GM18519 (cell line): ENCODE results near the gene NYAP1.
"Not testable (repeated sequence)": the region's sequence is repeated elsewhere in the genome, so short reads cannot be mapped to it uniquely, and the experiment has no call there.

ENCODE experiments used
- ATAC-seq: cut with Tn5 transposase; IDR thresholded peaks from one replicate; pipeline ENCODE4 v1.9.1; 2021; ENCODE audit warnings: mild to moderate bottlenecking, moderate library complexity; ENCODE audit not compliant: unreplicated experiment, low FRiP score

The NYAP1 gene

DNA sequence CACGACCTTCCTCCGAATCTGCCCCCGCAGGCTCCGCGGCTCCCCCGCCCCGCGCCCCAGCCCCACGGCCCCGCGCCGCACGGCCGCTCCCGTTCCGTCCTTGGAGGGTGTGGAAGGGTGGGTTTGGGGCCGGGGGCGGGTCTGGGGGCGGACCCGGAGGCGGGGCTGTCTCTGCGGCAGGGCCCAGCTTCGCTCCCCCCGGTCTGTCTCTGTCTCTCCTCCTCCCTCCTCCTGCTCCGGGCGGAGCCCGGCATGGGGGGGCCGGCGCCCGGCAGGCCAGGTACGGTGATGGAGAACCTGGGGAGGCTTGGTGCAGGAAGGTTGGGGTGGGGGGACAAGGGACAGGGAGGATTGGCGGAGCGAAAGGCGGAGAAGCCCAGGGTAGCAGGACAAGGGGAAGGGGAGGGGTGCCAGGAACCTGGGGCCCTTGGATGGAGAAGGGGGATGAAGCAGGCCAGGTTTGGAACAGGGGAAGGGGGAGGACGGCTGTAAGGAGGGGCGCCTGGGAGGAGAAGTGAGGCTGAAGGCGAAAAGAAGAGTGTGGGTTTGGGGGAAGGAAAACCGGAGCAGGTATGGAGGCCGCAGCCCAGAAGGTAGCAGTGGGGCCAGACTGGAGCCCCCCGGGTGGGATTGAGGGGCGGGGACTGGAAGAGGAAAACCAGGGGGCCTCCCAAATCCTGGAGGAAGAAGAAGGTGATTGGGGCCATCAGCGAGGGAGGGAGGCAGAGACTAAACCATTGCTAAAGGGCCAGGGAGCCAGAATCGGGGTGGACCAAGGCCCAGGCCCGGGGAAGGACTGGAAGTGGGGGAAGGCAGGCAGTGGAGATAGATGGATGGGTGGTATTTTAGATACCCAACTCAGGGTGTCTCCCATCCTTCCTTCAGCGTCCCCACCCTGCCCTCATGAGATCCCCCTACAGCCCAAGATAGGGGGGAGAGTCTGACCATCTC is at the start of gene NYAP1:
NYAP1 (plus strand) TSS at position 206 of the 951 bp plus-strand sequence. CDS start 1,385 bp downstream, outside the sequence.
- ATAC-seq = no peak

DNA sequence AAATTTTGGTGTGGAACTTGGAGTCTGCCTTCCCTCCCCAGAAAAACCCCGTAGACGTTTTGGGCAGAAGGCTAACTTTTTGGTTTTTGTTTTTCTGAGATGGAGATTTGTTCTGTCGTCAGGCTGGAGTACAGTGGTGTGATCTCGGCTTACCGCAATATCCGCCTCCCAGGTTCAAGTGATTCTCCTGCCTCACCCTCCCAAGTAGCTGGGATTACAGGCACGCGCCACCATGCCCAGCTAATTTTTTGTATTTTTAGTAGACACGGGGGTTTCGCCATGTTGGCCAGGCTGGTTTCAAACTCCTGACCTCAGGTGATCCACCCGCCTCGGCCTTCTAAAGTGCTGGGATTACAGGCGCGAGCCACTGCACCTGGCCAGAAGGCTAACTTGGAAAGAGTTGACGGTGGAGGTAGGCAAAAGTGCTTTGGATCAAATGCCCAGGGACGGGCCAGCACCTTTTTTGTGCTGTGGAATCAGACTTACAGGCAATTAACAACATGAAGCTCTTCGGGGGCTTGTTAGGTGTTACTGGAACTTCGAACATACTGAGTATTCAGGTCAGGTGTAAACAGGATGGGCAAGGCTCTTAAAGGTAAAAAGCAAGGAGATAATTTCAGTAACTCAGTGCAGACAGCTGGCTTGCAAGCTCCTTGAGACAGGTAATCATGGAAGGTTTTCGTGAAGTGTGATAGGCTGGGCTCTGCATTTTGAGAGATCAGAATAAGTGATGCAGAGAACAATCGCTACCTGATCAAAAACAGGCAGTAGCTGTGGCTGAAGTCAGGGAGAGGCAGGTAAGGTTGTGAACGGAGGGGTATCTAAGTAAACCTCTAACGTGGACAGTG is 49.2 kb upstream of the NYAP1 start:
- ATAC-seq = no peak

DNA sequence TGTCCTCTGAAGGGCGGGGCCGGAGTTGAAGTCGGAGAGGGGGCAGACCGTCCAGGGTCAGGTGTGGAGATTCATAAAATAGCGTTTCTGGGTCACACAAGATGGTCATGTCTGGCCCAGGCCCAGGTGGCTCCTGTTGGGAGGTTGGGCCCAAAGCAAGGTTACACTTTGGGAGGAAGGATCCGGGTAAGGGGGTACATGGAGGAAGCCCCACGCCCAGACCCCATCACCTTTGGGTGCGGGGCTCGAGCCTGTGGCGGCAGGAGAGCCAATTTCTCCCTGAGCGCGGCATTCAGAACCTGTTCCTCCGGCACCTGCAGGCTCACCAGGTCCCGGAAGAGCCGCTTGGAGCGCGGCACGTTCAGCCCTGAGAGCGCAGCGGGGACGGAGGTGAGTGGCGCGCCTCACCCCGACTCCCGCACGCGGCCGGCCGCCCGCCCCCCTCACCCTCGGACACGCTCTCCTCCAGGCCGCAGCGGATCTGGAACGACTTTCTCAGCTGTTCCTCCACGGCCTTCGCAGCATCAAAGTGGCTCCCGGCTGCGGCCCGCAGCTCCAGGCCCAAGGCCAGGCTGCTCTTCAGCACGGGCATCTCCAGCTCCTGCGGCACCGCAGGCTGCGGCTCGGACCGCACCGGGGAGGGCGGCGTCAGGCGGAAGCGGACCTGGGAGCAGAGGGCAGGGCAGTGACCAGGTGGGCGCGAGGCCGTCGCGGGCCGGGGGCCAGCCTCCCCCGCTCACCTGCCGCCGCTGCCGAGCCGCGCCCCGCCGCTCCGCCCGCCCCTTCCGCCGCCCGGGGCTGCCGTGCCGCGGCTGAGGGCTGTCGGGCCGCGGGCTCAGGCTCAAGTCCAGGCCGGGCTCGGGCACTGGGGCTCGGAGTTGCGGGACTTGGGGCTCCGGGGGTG is 48.1 kb upstream of the NYAP1 start:
- peak; percentile 3 for ATAC-seq

DNA sequence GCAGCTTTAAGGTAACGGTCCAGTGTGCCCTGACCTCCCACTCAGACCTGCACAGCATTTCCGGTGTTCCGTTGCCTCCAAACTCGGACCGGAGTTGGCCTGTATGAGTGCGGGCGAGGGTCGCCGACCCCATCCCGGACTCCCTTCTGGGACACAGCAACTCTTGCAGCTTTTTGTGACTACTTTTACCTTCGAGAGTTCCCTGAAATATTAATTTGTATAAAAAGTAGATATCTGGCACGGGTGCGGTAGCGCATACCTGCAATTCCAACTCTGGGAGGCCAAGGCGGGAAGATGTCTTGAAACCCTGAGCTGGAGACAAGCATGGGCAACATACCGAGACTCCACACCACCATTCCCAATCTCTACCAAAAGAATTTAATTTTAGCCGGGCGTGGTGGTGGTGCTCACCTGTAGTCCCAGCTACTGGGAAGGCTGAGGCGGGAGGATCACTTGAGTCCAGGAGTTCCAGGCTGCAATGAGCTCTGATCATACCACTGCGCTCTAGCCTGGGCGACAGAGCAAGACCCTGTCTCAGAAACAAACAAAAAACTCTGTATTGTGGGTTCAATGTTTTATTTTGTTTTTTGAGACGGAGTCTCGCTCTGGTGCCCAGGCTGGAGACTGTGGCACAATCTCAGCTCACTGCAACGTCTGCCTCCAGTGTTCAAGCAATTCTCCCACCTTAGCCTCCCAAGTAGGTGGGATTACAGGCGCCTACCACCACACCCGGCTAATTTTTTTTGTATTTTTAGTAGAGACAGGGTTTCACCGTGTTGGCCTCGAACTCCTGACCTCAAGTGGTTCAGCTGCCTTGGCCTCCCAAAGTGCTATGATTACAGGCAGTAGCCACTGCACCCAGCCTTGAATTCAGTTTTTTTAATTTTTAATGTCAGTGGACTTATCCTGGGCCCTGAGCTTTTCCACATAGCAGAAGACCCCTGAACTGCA is 46.3 kb upstream of the NYAP1 start:
- no peak for ATAC-seq

DNA sequence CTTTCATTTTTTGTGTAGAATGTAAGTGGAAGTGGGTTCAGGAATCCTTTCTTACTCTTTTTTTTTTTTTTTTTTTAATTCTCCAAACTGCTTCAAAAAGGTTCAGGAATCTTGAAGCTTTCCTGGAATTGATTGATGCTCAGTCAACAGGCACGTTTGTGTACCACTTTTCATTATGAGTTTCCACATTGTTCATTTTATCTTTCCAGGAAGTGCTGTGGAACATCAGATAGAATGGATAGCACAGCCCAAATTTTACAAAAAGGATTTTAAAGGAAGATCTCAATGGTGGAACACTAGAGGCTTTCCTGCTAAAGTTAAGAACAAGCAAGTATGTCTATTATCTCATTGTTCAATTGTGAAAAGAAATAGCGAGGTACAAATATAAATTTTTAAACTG is 45.6 kb upstream of the NYAP1 start:
- no peak for ATAC-seq

DNA sequence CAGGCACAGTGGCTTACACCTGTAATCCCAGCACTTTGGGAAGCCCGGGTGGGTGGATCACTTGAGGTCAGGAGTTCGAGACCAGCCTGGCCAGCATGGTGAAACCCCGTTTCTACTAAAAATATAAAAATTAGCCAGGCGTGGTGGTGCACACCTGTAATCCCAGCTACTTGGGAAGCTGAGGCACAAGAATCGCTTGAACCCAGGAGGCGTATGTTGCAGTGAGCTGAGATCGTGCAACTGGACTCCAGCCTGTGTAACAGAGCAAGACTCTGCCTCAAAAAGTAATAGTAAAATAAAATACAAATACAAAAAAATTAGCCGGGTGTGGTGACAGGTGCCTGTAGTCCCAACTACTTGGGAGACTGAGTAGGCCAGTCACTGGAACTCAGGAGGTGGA is 45.0 kb upstream of the NYAP1 start:
- not testable (repeated sequence) for ATAC-seq

DNA sequence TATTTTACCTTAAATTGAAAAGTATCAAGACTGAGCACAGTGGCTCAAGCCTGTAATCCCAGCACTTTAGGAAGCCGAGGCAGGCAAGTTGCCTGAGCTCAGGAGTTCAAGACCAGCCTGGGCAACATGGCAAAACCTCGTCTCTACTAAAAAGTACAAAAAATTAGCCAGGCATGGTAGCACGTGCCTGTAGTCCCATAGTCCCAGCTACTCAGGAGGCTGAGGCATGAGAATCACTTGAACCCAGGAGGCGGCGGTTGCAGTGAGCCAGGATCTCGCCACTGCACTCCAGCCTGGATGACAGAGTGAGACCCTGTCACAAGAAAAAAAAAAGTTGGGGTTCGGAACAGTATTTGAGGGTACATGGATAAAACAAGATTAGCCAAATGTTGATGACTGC is 44.5 kb upstream of the NYAP1 start:
- ATAC-seq = not testable (repeated sequence)

DNA sequence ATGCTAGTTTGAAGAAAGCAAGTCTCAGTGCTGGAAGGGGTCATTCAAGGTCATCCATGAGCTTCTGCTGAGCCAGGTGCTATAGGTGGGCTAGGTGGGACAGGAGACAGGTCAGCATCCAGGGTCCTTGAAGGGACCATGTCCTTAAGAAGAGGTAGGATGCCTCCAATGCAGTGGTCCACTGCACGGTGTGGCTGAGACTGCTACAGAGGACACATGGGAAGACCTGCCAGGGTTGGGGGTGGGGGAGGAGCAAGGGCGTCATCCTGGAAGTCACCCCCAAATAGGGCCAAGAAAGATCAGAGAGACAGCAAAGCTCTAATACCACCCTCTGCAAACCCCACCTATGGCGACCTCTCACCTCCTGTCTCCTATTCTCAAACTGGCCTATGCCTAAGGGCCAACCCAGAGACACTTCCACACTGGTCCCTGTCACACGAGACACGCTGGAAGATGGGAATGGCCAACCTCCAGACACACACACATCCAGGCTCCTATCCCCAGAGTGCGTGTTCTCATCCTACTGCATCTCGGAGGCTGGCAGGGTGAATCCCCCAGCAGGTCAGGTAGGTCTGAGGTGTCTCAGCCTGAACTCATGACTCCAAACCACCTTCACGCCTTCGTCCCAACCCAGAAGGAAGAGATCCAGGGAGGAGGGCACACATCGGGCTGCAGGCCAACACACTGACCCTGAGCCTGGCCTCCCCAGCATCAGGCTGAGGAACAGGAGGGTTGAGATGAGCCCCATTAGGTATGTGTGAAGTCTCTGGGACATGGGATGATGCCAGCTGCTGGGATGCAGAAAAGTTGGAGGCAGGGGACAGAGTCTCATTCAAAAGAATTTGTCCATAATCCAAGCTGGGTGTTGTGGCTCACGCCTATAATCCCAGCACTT is 41.8 kb upstream of the NYAP1 start:
- ATAC-seq = no peak

DNA sequence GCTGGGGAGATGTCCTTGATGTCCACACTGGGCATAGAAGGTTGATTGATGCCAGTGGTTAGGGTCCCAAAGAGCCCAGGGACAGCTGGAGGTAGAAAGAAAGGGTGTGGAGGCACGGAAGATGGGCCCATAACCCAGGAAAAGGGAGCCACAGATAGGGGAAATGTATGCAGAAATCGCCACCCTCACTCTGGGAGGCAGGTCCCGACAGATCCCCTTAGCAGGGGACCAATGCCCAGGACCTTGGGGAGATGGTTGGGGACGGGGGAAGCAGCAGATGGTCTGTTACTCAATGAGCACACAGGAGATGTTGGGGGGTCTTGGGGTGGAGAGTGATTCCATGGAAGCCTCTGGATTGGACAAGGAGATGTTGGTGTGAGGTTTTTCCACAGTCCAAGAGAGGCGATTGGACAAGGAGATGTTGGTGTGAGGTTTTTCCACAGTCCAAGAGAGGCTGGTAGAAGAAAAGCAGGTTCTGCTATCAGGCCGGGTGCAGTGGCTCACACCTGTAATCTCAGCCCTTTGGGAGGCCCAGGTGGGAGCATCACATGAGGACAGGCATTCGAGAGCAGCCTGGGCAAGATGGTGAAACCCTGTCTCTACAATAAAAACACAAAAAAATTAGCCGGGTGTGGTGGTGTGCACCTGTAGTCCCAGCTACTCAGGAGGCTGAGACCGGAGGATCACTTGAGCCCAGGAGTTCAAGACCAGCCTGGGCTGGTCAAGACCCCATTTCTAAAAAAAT is 40.5 kb upstream of the NYAP1 start:
- no peak for ATAC-seq

DNA sequence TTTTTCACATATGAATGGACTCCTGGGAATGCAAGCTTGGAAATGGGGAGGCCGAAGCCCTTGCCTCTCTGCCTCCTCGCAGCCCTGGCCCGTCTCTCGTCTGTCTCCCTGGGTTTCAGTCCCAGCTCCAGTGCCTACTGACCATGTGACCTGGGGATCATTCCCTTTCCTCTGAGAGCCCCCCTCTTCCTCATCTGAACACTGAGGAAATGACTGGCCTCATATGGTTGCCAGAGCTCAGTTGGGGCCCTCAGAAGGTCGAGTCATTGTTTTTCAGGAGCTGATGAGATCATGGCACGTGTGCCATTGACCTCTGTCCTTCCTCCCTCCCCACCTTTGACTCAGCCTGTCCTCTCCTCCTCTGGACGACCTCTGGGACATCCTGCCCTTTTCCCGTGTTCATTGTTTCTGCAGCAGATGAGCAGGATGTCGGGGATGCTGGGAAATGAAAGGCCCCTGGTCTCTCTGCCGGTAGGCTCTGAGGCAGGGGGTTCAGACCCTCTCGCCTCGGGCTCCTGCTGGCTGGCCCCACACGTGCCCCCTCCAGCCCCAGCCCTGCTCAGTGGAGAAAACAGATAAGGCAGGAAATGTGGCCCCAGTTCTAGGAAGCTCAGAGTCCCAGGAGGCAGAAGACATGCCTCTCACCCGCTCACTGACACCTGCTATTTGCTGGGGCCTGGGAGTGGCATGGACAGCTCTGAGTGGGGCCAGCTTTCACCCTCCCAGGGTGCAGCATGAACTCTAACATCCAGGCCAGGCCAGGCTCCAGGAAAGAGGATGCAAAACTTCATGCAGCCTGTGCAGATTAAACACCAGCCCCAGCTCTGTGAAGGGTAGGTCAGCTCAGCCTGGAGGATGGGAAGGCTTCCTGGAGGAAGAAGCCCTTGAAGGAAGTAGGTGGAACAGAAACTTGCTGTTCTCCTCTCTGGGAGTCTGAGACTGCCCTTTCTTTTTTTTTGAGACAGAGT is 39.1 kb upstream of the NYAP1 start:
- no peak for ATAC-seq

DNA sequence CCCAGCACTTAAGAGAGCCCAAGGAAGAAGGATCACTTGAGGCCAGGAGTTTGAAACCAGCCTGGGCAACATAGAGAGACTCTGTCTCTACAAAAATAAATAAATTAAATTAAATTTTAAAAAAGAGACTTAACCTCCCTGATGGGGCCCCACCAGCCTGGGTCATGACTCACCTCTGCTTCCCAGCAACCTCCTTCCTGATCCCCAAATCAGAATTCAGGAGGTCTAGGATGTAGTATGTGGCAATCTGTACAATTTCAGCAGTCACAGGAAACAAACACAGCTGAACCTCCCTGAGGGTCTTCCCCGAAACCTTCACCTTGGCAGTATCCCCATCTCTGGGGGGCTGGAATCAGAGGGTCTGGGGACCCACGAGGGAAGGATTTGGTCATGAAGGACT is 37.7 kb upstream of the NYAP1 start:
- no peak for ATAC-seq

DNA sequence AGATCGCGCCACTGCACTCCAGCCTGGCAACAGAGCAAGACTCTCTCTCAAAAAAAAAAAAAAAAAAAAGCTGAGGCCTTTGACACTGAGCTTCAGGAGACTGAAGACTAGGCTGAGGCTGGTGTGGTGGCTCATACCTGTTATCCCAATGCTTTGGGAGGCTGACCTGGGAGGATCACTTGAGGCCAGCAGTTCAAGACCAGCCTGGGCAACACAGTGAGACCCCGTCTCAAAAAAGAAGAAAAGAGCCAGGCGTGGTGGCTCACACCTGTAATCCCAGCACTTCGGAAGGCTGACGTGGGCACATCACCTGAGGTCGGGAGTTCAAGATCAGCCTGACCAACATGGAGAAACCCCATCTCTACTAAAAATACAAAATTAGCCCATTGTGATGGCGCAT is 36.4 kb upstream of the NYAP1 start:
- ATAC-seq = not testable (repeated sequence)

DNA sequence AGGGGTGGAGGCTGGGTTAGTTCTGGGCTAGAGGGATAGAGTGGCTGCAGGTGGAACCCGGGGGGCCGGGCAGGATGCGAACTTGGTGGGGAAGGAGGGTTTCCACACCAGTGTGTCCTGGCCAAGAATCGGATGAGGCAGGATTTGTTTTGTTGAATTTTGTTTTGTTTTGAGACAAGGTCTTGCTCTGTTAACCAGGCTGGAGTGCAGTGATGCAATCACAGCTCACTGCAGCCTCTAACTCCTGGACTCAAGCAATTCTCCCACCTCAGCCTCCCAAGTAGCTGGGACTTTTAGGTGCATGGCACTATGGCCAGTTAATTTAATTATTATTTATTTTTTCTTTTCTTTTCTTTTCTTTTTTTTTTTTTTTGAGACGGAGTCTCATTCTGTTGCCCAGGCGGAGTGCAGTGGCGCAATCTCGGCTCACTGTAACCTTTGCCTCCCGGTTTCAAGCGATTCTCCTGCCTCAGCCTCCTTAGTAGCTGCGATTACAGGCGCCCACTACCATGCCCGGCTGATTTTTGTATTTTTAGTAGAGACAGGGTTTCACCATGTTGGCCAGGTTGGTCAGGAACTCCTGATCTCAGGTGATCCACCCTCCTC is 34.4 kb upstream of the NYAP1 start:
- ATAC-seq = no peak

DNA sequence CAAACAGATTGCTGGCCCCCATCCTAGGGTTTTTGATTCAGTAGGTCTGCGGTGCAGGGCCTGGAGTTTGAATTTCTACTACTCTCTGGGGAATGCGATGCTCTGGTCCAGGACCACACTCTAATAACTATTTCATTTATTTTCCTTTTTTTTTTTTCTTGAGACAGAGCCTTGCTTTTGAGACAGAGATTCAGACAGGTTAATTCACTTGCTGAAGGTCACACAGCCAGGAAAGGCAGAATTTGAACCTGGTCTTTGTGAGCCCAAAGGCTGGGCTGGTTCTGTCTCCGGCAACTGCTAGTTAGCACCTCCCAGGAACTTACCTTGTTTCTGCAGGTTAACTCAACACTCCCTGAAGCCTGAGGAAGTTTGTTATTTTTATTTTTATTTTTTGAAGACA is 31.2 kb upstream of the NYAP1 start:
- no peak for ATAC-seq

DNA sequence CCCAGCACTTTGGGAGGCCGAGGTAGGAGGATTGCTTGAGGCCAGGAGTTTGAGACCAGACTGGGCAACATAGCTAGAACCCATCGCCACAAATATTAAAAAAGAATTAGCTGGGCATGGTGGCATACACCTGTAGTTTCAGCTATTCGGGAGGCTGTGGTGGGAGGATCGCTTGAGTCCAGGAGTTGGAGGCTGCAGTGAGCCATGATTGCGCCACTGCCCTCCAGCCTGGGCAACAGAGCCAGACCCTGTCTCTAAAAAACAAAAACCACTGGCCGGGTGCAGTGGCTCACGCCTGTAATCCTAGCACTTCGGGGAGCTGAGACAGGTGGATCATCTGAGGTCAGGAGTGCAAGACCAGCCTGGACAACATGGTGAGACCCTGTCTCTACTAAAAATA is 29.9 kb upstream of the NYAP1 start:
- not testable (repeated sequence) for ATAC-seq

DNA sequence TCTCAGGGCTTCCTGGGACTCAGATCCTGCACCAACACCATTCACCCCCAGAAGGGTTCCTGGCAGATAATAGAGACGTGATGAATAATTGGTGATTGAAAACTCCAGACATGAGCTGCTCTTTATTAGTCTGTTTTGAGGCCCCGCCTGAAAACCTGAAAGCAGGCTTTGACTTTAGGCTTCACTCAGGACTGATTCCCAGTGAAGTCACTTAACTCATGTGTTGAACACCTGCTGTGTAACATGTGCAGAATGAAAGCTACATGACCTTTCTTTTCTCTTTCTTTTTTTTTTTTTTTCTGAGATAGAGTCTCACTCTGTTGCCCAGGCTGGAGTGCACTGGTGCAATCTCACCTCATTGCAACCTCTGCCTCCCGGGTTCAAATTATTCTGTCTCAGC is 28.5 kb upstream of the NYAP1 start:
- no peak for ATAC-seq
